Measurements from ENCODE around the gene RFC1. TPM values are rescaled to one million over a fixed set of nuclear protein-coding genes. Genes with fewer than 3 reads are reported as not detected.
"Not testable (repeated sequence)": the region's sequence is repeated elsewhere in the genome, so short reads cannot be mapped to it uniquely, and the experiment has no call there.

Gene RFC1, protein sequence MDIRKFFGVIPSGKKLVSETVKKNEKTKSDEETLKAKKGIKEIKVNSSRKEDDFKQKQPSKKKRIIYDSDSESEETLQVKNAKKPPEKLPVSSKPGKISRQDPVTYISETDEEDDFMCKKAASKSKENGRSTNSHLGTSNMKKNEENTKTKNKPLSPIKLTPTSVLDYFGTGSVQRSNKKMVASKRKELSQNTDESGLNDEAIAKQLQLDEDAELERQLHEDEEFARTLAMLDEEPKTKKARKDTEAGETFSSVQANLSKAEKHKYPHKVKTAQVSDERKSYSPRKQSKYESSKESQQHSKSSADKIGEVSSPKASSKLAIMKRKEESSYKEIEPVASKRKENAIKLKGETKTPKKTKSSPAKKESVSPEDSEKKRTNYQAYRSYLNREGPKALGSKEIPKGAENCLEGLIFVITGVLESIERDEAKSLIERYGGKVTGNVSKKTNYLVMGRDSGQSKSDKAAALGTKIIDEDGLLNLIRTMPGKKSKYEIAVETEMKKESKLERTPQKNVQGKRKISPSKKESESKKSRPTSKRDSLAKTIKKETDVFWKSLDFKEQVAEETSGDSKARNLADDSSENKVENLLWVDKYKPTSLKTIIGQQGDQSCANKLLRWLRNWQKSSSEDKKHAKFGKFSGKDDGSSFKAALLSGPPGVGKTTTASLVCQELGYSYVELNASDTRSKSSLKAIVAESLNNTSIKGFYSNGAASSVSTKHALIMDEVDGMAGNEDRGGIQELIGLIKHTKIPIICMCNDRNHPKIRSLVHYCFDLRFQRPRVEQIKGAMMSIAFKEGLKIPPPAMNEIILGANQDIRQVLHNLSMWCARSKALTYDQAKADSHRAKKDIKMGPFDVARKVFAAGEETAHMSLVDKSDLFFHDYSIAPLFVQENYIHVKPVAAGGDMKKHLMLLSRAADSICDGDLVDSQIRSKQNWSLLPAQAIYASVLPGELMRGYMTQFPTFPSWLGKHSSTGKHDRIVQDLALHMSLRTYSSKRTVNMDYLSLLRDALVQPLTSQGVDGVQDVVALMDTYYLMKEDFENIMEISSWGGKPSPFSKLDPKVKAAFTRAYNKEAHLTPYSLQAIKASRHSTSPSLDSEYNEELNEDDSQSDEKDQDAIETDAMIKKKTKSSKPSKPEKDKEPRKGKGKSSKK
- 100 to 1,000 TPM; 111 to 134 TPM for total RNA-seq

DNA sequence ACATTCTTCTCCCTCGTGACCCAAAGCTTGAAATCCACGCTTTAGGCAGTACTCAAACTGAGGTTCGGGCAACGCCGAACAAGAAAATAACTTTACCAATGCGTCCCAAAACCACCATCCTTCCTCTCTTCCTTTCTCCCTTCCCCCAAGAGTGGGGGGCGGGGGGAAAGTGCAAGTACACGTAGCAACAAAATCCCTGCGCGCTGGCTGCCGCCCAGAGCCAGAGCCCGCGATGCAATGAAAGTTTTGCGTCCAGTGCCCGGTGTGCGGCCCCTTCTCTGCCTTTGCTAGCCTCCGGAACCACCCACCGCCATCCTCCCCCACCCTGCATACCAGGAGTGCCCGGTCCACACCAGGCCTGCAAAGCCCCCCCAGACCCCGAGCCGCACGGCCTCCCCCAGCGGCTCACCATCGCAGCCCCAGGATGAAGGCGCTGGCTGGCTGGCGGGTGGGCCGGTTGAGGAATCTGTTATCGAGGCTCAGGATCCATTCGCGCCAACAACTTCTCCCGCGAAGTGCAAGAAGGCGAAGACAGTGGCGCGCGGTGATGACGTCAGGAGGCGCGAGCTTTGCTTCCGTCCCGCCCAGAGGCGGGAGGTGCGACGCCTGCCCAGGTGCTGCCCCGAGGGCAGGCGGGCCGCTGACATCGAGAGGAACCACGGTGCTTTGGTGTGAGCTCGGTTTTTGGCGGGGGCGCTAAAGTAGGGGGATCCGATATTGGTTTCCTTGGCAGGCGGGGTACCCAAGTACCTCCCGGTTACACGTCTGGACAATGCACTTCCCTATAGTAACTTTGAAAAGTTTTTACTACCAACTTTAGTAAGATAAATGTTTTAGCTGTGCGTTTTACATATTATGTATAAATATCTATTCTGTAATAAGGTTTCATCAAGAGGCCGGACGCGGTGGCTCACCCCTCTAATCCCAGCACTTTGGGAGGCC, at the start of gene RFC1:
TSS of gene RFC1 (minus strand) at position 533 of the 942 bp plus-strand sequence. CDS start at position 412, 121 bp downstream.
- Mint-ChIP-seq H3K36me3 (ENCODE audit: insufficient read depth in 2 of 2) (peaks cover 10 to 29% of the 10 kb centered on the region in 2 donors), H3K27me3 (ENCODE audit: low read depth) (no peaks in the 10 kb centered on the region), H3K9me3 (peaks cover 7 to 8% of the 10 kb centered on the region in 2 donors), H3K4me1 (ENCODE audit: low read depth) (peaks cover 53% of the 10 kb centered on the region), H3K27ac (peak within 1 kb of the TSS; percentile 99), H3K4me3 (peak within 1 kb of the TSS; percentile 98 to 100)
- ATAC-seq (replicated peaks in 1 of 2) (peak; percentile 96 to 97), DNase-seq (peak; percentile 96)

DNA sequence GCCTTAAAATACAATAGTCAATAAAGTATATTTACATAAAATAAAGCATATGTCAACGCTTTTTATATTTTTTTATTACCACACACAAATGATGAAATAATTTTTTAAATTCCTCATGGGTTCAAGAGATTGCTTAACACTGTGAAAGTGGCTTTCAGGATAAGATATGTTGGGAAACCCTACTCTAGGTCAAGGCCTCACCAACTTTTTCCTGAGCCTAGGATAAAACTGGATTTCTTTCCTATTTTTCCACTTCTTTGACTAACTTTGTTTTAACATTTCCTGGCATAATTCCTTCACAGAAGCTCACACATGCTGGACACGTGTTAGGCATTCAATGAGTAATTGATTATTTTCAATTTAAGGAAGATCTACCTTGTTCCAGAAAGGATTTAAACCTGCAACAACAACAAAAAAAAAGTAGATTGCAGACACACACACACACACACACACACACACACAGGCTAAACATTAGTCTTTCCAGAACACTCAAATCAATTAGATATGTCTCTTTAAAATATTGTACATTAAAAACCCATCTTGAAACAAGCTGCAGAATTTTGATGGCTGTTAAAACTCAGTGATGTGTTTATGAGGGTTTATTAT, 49.6 kb upstream of the RFC1 start:
- H3K4me3 Mint-ChIP-seq: no peak overlapping the region
- H3K36me3 Mint-ChIP-seq (ENCODE audit: insufficient read depth in 2 of 2): no peaks in the 10 kb centered on the region
- H3K4me1 Mint-ChIP-seq (ENCODE audit: low read depth): no peaks in the 10 kb centered on the region
- H3K9me3 Mint-ChIP-seq: no peaks in the 10 kb centered on the region
- H3K27ac Mint-ChIP-seq: no peak overlapping the region
- no peak for ATAC-seq (replicated peaks in 1 of 2)
- DNase-seq: no peak
- no peaks in the 10 kb centered on the region for H3K27me3 Mint-ChIP-seq (ENCODE audit: low read depth)

GRCh38 chr4:39411561-39411960, 45.4 kb upstream of the RFC1 start:
- not testable (repeated sequence) for H3K27me3 Mint-ChIP-seq (ENCODE audit: low read depth)

GRCh38 chr4:39410415-39410814, 44.3 kb upstream of the RFC1 start:
- Mint-ChIP-seq H3K9me3 (no peaks in the 10 kb centered on the region), H3K4me1 (ENCODE audit: low read depth) (no peaks in the 10 kb centered on the region), H3K4me3 (no peak overlapping the region), H3K36me3 (ENCODE audit: insufficient read depth in 2 of 2) (no peaks in the 10 kb centered on the region), H3K27me3 (ENCODE audit: low read depth) (no peaks in the 10 kb centered on the region), H3K27ac (no peak overlapping the region)
- ATAC-seq (replicated peaks in 1 of 2) (no peak), DNase-seq (no peak)

More at GRCh38 chr4:39411561-39411960, 45.4 kb upstream of the RFC1 start:
- H3K4me3 Mint-ChIP-seq; ATAC-seq (replicated peaks in 1 of 2); DNase-seq; H3K9me3 Mint-ChIP-seq; H3K4me1 Mint-ChIP-seq (ENCODE audit: low read depth); H3K36me3 Mint-ChIP-seq (ENCODE audit: insufficient read depth in 2 of 2); H3K27ac Mint-ChIP-seq: not testable (repeated sequence)

GRCh38 chr4:39407584-39407885, 41.4 kb upstream of the RFC1 start:
- H3K27me3 Mint-ChIP-seq (ENCODE audit: low read depth): no peaks in the 10 kb centered on the region
- no peak overlapping the region for H3K4me3 Mint-ChIP-seq
- ATAC-seq (replicated peaks in 1 of 2) (no peak), DNase-seq (no peak)
- no peaks in the 10 kb centered on the region for H3K36me3 Mint-ChIP-seq (ENCODE audit: insufficient read depth in 2 of 2)
- H3K4me1 Mint-ChIP-seq (ENCODE audit: low read depth): no peaks in the 10 kb centered on the region
- no peak overlapping the region for H3K27ac Mint-ChIP-seq
- no peaks in the 10 kb centered on the region for H3K9me3 Mint-ChIP-seq

DNA sequence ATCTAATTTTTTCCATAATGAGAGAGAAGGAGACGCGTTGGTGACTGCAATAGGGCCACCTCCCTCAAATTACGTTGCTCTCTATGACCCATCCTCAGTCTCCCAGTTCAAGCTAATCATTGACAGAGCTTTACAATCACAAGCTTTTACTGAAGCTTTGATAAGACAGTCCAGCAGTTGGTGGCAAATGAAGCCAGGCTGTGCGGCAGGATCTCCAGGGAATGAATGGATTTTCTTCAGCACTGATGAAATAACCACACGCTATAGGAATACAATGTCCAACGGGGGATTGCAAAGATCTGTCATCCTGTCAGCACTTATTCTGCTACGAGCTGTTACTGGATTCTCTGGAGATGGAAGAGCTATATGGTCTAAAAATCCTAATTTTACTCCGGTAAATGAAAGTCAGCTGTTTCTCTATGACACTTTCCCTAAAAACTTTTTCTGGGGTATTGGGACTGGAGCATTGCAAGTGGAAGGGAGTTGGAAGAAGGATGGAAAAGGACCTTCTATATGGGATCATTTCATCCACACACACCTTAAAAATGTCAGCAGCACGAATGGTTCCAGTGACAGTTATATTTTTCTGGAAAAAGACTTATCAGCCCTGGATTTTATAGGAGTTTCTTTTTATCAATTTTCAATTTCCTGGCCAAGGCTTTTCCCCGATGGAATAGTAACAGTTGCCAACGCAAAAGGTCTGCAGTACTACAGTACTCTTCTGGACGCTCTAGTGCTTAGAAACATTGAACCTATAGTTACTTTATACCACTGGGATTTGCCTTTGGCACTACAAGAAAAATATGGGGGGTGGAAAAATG, 40.8 kb upstream of the RFC1 start, which contains the start of gene KLB:
TSS of gene KLB (plus strand) at position 168 of the 821 bp plus-strand sequence. CDS start at position 188, 20 bp downstream.
- Mint-ChIP-seq H3K4me1 (ENCODE audit: low read depth) (no peaks in the 10 kb centered on the region), H3K27me3 (ENCODE audit: low read depth) (no peaks in the 10 kb centered on the region), H3K27ac (no peak within 1 kb of the TSS), H3K9me3 (no peaks in the 10 kb centered on the region), H3K4me3 (no peak within 1 kb of the TSS), H3K36me3 (ENCODE audit: insufficient read depth in 2 of 2) (no peaks in the 10 kb centered on the region)
- DNase-seq (no peak), ATAC-seq (replicated peaks in 1 of 2) (no peak)

DNA sequence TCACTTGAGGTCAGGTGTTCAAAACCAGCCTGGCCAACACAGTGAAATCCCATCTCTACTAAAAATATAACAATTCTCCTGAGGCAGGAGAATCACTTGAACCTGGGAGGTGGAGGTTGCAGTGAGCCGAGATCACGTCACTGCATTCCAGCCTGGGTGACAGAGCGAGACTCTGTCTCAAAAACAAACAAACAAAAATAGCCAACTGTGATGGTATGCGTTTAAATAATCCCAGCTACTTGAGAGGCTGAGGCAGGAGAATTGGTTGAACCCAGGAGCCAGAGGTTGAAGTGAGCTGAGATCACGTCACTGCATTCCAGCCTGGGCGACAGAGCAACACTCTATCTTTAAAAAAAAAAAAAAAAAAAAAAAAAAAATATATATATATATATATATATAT, 35.5 kb upstream of the RFC1 start:
- H3K27ac Mint-ChIP-seq; H3K9me3 Mint-ChIP-seq; DNase-seq; H3K4me3 Mint-ChIP-seq; H3K27me3 Mint-ChIP-seq (ENCODE audit: low read depth); H3K36me3 Mint-ChIP-seq (ENCODE audit: insufficient read depth in 2 of 2); ATAC-seq (replicated peaks in 1 of 2); H3K4me1 Mint-ChIP-seq (ENCODE audit: low read depth): not testable (repeated sequence)

DNA sequence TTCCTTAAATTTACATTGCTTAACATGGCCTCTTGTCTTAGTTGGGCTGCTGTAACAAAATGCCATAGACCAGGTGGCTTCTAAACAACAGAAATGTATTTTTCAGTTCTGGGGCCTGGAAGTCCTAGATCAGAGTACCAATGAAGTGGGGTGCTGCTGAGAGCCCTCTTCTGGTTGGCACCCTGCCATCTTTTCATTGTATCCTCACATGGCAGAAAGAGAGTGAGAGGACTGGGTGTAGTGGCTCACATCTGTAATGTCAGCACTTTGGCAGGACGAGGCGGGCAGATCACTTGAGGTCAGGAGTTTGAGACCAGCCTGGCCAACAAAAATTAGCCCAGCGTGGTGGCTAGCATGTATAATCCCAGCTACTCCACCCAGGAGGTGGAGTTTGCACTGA, 28.5 kb upstream of the RFC1 start:
- no peak overlapping the region for H3K4me3 Mint-ChIP-seq
- H3K36me3 Mint-ChIP-seq (ENCODE audit: insufficient read depth in 2 of 2): no peaks in the 10 kb centered on the region
- DNase-seq: no peak
- no peak for ATAC-seq (replicated peaks in 1 of 2)
- no peaks in the 10 kb centered on the region for H3K27me3 Mint-ChIP-seq (ENCODE audit: low read depth)
- no peak overlapping the region for H3K27ac Mint-ChIP-seq
- no peaks in the 10 kb centered on the region for H3K4me1 Mint-ChIP-seq (ENCODE audit: low read depth)
- H3K9me3 Mint-ChIP-seq: no peaks in the 10 kb centered on the region

DNA sequence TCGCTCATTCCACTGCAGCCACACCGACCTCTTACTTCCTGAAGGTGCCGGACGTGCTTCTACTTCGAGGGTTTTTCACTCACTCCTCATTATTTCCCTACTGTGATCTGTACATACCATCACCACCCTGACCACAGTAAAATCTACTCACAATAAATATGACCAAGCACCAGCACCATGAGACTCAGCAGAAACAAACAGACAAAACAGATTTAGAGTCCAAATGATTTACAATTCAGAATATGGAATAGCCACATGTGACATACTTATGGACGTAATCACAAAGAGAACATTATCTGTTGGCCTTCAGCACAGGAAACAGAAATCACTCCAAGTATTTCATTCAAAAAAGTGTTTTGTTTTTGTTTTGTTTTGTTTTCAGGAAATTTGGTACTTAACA, 24.4 kb upstream of the RFC1 start:
- ATAC-seq (replicated peaks in 1 of 2) (no peak), DNase-seq (no peak)
- no peaks in the 10 kb centered on the region for H3K27me3 Mint-ChIP-seq (ENCODE audit: low read depth)
- H3K36me3 Mint-ChIP-seq (ENCODE audit: insufficient read depth in 2 of 2): no peaks in the 10 kb centered on the region
- no peaks in the 10 kb centered on the region for H3K9me3 Mint-ChIP-seq
- no peak overlapping the region for H3K4me3 Mint-ChIP-seq
- H3K4me1 Mint-ChIP-seq (ENCODE audit: low read depth): no peaks in the 10 kb centered on the region
- no peak overlapping the region for H3K27ac Mint-ChIP-seq

- H3K27ac Mint-ChIP-seq: no peak overlapping the region
- DNase-seq (no peak), ATAC-seq (replicated peaks in 1 of 2) (no peak)
- H3K4me1 Mint-ChIP-seq (ENCODE audit: low read depth): no peaks in the 10 kb centered on the region
- no peak overlapping the region for H3K4me3 Mint-ChIP-seq
- peaks cover 0 to 5% of the 10 kb centered on the region in 2 donors for H3K9me3 Mint-ChIP-seq
- H3K27me3 Mint-ChIP-seq (ENCODE audit: low read depth): peaks cover 20% of the 10 kb centered on the region
- peaks cover 4 to 7% of the 10 kb centered on the region in 2 donors for H3K36me3 Mint-ChIP-seq (ENCODE audit: insufficient read depth in 2 of 2)
Measured at GRCh38 chr4:39384563-39384962, 18.4 kb upstream of the RFC1 start.

DNA sequence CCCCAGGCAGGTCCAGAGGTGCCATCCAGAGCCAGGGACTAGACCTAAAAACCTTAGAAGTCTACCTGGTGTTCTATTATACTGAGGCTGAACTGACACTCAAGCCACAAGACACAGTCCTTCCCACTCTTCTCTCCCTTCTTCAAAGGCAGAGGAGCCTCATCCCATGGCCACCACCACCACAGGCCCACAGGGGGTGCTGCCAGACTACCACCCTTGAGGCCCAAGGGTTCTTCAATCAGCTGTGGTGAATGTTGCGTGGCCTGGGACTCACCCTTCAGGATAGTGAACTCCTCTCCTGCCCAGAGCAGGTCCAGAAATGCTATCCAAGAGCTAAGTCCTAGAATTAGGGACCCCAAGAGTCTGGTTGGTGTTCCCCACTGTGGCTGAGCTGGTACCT, 17.5 kb upstream of the RFC1 start:
- no peak for DNase-seq
- H3K27me3 Mint-ChIP-seq (ENCODE audit: low read depth): peaks cover 20% of the 10 kb centered on the region
- H3K4me3 Mint-ChIP-seq: no peak overlapping the region
- ATAC-seq (replicated peaks in 1 of 2): no peak
- no peaks in the 10 kb centered on the region for H3K4me1 Mint-ChIP-seq (ENCODE audit: low read depth)
- no peak overlapping the region for H3K27ac Mint-ChIP-seq
- H3K36me3 Mint-ChIP-seq (ENCODE audit: insufficient read depth in 2 of 2): peaks cover 6 to 7% of the 10 kb centered on the region in 2 donors
- H3K9me3 Mint-ChIP-seq: peaks cover 0 to 7% of the 10 kb centered on the region in 2 donors

All from activated T-cell treated with anti-CD3 and anti-CD28 coated beads, Interleukin-2, amount 50 U/mL, for 72 hours (primary cell).